HCT116 (cell line): ENCODE data around the gene MORN1. TPM values are rescaled to one million over a fixed set of nuclear protein-coding genes. Genes with fewer than 3 reads are reported as not detected.

Experiments used
- ATAC-seq: fragments of 200-7000 bp; cut with Tn5 transposase; 2 replicates; pipeline ENCODE4 v1.9.1; 2020; ENCODE audit warnings: mild to moderate bottlenecking, moderate library complexity
- BruUV-seq: library from RNA; stranded (reverse); fragments of 400-500 nt; replicated peaks from 2 replicates; lab custom pipeline; 2021; lab: Mats Ljungman, UMichigan
- CTCF ChIA-PET: fragments of 300-600 bp; sonication (Branson Sonifier 250); formaldehyde crosslinking; loops from one replicate; lab custom pipeline; 2021; ENCODE audit warnings: antibody characterized with exemption; lab: Charles Lee
- POLR2A ChIA-PET: fragments of 300-600, 350-600 bp; sonication (Branson Sonifier 250); formaldehyde crosslinking; loops from one replicate; lab custom pipeline; 2021; ENCODE audit warnings: antibody characterized with exemption; lab: Charles Lee
- RAD21 ChIA-PET, 2 experiments: fragments of 300-600 bp; sonication (Branson Sonifier 250); formaldehyde crosslinking; loops; one replicate each; lab custom pipeline; 2023; ENCODE audit warnings: low total read pairs in 2 of 2; ENCODE audit not compliant: uncharacterized antibody in 2 of 2, unreplicated experiment in 2 of 2, low non-redundant PET in 1 of 2; lab: Charles Lee
- DNase-seq: peaks from one replicate; pipeline ENCODE4 v3.0.0-alpha.2; 2010; ENCODE audit warnings: low read depth, low spot score
- H2AFZ ChIP-seq: fragments of 200-600 bp; shearing (Covaris generic), sonication (generic); 2 replicates; pipeline ENCODE4 v1.6.1; 2017; ENCODE audit warnings: low read depth, mixed run types, mixed read lengths, antibody characterized with exemption, low read length; ENCODE audit not compliant: poor library complexity, severe bottlenecking
- H3K27ac ChIP-seq: 2 replicates; pipeline ENCODE4 v1.5.1; 2012; ENCODE audit warnings: low read depth, low read length
- H3K27me3 ChIP-seq: fragments of 200-600 bp; sonication (generic); 2 replicates; pipeline ENCODE4 v1.6.1; 2016; ENCODE audit warnings: mixed run types, low read length, mixed read lengths; ENCODE audit not compliant: insufficient read depth
- H3K36me3 ChIP-seq, 2 experiments: fragments of 200-500 bp in 1 of 2; fragments of 200-600 bp in 1 of 2; sonication (Bioruptor generic) in 1 of 2; sonication (generic) in 1 of 2; 2 replicates each; pipeline versions ENCODE4 v1.5.1 to v1.6.1; 2014 to 2016; ENCODE audit warnings: low read length in 2 of 2, inconsistent platforms in 1 of 2, mixed read lengths in 1 of 2, mixed run types in 1 of 2; ENCODE audit not compliant: insufficient read depth in 2 of 2, control insufficient read depth in 1 of 2
- H3K4me1 ChIP-seq, 2 experiments: fragments of 200-600 bp in 1 of 2; sonication (generic) in 1 of 2; 2 replicates each; pipeline versions ENCODE4 v1.5.1 to v1.6.1; 2012 to 2017; ENCODE audit warnings: low read length in 2 of 2, inconsistent platforms in 1 of 2, mild to moderate bottlenecking in 1 of 2, mixed read lengths in 1 of 2, mixed run types in 1 of 2, moderate library complexity in 1 of 2; ENCODE audit not compliant: insufficient read depth in 2 of 2, control insufficient read depth in 1 of 2
- H3K4me2 ChIP-seq: fragments of 200-600 bp; sonication (generic); 2 replicates; pipeline ENCODE4 v1.6.1; 2017; ENCODE audit warnings: mixed run types, low read length, mixed read lengths
- H3K4me3 ChIP-seq, 2 experiments: fragments of 200-600 bp in 1 of 2; sonication (generic) in 1 of 2; replicated peaks in 1 of 2; 2 replicates each; pipeline ENCODE4 v1.5.1; 2011 to 2016; ENCODE audit warnings: low read length in 2 of 2, control low read depth in 1 of 2, low read depth in 1 of 2, mild to moderate bottlenecking in 1 of 2, mixed read lengths in 1 of 2, mixed run types in 1 of 2
- H3K79me2 ChIP-seq: fragments of 200-600 bp; sonication (generic); 2 replicates; pipeline ENCODE4 v1.6.1; 2017; ENCODE audit warnings: mild to moderate bottlenecking, mixed run types, low read length, moderate library complexity, mixed read lengths; ENCODE audit not compliant: insufficient read depth
- H3K9ac ChIP-seq: fragments of 200-600 bp; sonication (generic); 2 replicates; pipeline ENCODE4 v1.6.1; 2016; ENCODE audit warnings: low read length, mixed read lengths
- H3K9me2 ChIP-seq: fragments of 200-600 bp; sonication (generic), shearing (Covaris generic); 2 replicates; pipeline ENCODE4 v1.6.1; 2017; ENCODE audit warnings: mixed run types, mild to moderate bottlenecking, moderate library complexity; ENCODE audit not compliant: insufficient read depth
- H3K9me3 ChIP-seq, 2 experiments: fragments of 200-500 bp in 1 of 2; fragments of 200-600 bp in 1 of 2; sonication (Bioruptor generic) in 1 of 2; sonication (generic) in 1 of 2; 2 replicates each; pipeline ENCODE4 v1.6.1; 2014 to 2017; ENCODE audit warnings: low read length in 2 of 2, mixed read lengths in 2 of 2, inconsistent platforms in 1 of 2, low read depth in 1 of 2, mild to moderate bottlenecking in 1 of 2, mixed run types in 1 of 2, moderate library complexity in 1 of 2; ENCODE audit not compliant: control insufficient read depth in 1 of 2, insufficient read depth in 1 of 2
- H4K20me1 ChIP-seq: fragments of 200-600 bp; sonication (generic), shearing (Covaris generic); 2 replicates; pipeline ENCODE4 v1.6.1; 2017; ENCODE audit warnings: mixed run types, mild to moderate bottlenecking, moderate library complexity; ENCODE audit not compliant: insufficient read depth
- ATF3 ChIP-seq: IDR thresholded peaks from 2 replicates; pipeline ENCODE4 v1.6.1; 2012
- CBX3 ChIP-seq: IDR thresholded peaks from 2 replicates; pipeline ENCODE4 v1.6.1; 2012; ENCODE audit warnings: low read depth
- CEBPB ChIP-seq: IDR thresholded peaks from 2 replicates; pipeline ENCODE4 v1.6.1; 2012; ENCODE audit warnings: low read depth
- EZH2 ChIP-seq: fragments of 200-600 bp; sonication (generic); IDR thresholded peaks from 2 replicates; pipeline ENCODE4 v1.6.1; 2017; ENCODE audit warnings: antibody characterized with exemption, mixed run types
- JUND ChIP-seq: IDR thresholded peaks from 2 replicates; pipeline ENCODE4 v1.6.1; 2012
- POLR2AphosphoS5 ChIP-seq: IDR thresholded peaks from 2 replicates; pipeline ENCODE4 v1.6.1; 2011; ENCODE audit warnings: mild to moderate bottlenecking, low read depth, low read length, moderate library complexity
- RAD21 ChIP-seq: IDR thresholded peaks from 2 replicates; pipeline ENCODE4 v1.6.1; 2012; ENCODE audit warnings: low read depth, mild to moderate bottlenecking
- REST ChIP-seq: IDR thresholded peaks from 2 replicates; pipeline ENCODE4 v1.6.1; 2012; ENCODE audit warnings: low read depth
- SIN3A ChIP-seq: IDR thresholded peaks from 2 replicates; pipeline ENCODE4 v1.6.1; 2012; ENCODE audit warnings: low read depth
- SRF ChIP-seq: IDR thresholded peaks from 2 replicates; pipeline ENCODE4 v1.6.1; 2012; ENCODE audit warnings: low read depth
- TCF7L2 ChIP-seq: IDR thresholded peaks from 2 replicates; pipeline ENCODE4 v1.7.0; 2011; ENCODE audit warnings: borderline replicate concordance, inconsistent platforms; ENCODE audit not compliant: insufficient read depth, insufficient read length; ENCODE audit errors: extremely low read depth
- YY1 ChIP-seq: IDR thresholded peaks from 2 replicates; pipeline ENCODE4 v1.6.1; 2011; ENCODE audit warnings: low read length, low read depth, moderate library complexity, mild to moderate bottlenecking; ENCODE audit not compliant: insufficient replicate concordance; ENCODE audit errors: extremely low read depth
- ZFX ChIP-seq: fragments of 450-650 bp; IDR thresholded peaks from 2 replicates; pipeline ENCODE4 v1.6.1; 2017
- ZNF274 ChIP-seq: fragments of 200-500 bp; sonication (Bioruptor generic); IDR thresholded peaks from 2 replicates; pipeline ENCODE4 v1.6.1; 2014; ENCODE audit warnings: mild to moderate bottlenecking, low read depth, low read length, inconsistent platforms
- intact Hi-C: fragments of 100-400 bp; cut with micrococcal nuclease; formaldehyde crosslinking; loops from 2 replicates; pipeline ENCODE4 v1.10.0; 2022
- total RNA-seq: library from RNA; stranded (reverse); gene quantifications from one replicate; pipeline ENCODE4 v1.2.1, GENCODE V29; 2021; ENCODE audit not compliant: unreplicated experiment

MORN1 gene
- total RNA-seq, 1 experiment from 2014 or later: 21.4 TPM

- intact Hi-C loops: no loop called here
- ATAC-seq: no peak
- POLR2A ChIA-PET: no interaction called here
Observed at GRCh38 chr1:2302292-2302925, 88.9 kb downstream of the MORN1 start.

More at GRCh38 chr1:2302292-2302925, 88.9 kb downstream of the MORN1 start:
- peaks cover 52% of the 10 kb centered on the region for H3K79me2 ChIP-seq
- CTCF ChIA-PET: no interaction called here
- no peak overlapping the region for H3K9ac ChIP-seq
- H3K36me3 ChIP-seq: peaks cover 4 to 5% of the 10 kb centered on the region in 2 experiments; a peak in 2 of 4 replicates
- H3K27me3 ChIP-seq: no peaks in the 10 kb centered on the region
- H3K27ac ChIP-seq: no peak overlapping the region
- H3K9me3 ChIP-seq: no peaks in the 10 kb centered on the region
- no peak for TF ChIP-seq YY1
- TF ChIP-seq CBX3: no peak
- no peak for TF ChIP-seq TCF7L2
- no peak for TF ChIP-seq CEBPB
- TF ChIP-seq SIN3A: no peak
- no peak for TF ChIP-seq POLR2AphosphoS5
- TF ChIP-seq ZNF274: no peak
- no peak for TF ChIP-seq SRF
- TF ChIP-seq EZH2: no peak
- no peak for TF ChIP-seq JUND
- TF ChIP-seq RAD21: no peak
- no peak for TF ChIP-seq ATF3
- no peak for TF ChIP-seq ZFX
- TF ChIP-seq REST: no peak
- TF ChIP-seq, all 23 proteins: peak for 0
- RAD21 ChIA-PET: no interaction called here
- H4K20me1 ChIP-seq: no peaks in the 10 kb centered on the region
- no TSS peak for BruUV-seq
- DNase-seq: no peak
- no peaks in the 10 kb centered on the region for H3K4me1 ChIP-seq
- H2AFZ ChIP-seq: no peak overlapping the region
- H3K4me3 ChIP-seq: no peak overlapping the region
- H3K4me2 ChIP-seq: no peak overlapping the region
- H3K9me2 ChIP-seq: no peaks in the 10 kb centered on the region
